ENCODE measurements around the gene WDR70.
"Not testable (repeated sequence)": the region's sequence is repeated elsewhere in the genome, so short reads cannot be mapped to it uniquely, and the experiment has no call there.

WDR70 gene

GRCh38 chr5:37570597-37570996, 191.5 kb downstream of the WDR70 start:
- no peak for DNase-seq (ENCODE audit: low read depth)

GRCh38 chr5:37571985-37572384, 192.9 kb downstream of the WDR70 start:
- DNase-seq (ENCODE audit: low read depth): no peak

GRCh38 chr5:37575541-37576489, 196.7 kb downstream of the WDR70 start:
- no peak for DNase-seq (ENCODE audit: low read depth)

GRCh38 chr5:37576552-37576951, 197.4 kb downstream of the WDR70 start:
- DNase-seq (ENCODE audit: low read depth): no peak

GRCh38 chr5:37578176-37578575, 199.1 kb downstream of the WDR70 start:
- DNase-seq (ENCODE audit: low read depth): no peak

- no peak for DNase-seq (ENCODE audit: low read depth)
These were observed 201.0 kb downstream of the WDR70 start for GRCh38 chr5:37580106-37580505.

- no peak for DNase-seq (ENCODE audit: low read depth)
These were observed 203.1 kb downstream of the WDR70 start for GRCh38 chr5:37582202-37582601.

GRCh38 chr5:37593292-37593691, 214.2 kb downstream of the WDR70 start:
- not testable (repeated sequence) for DNase-seq (ENCODE audit: low read depth)

- DNase-seq (ENCODE audit: low read depth): not testable (repeated sequence)
These were observed 215.7 kb downstream of the WDR70 start for GRCh38 chr5:37594864-37595263.

- no peak for DNase-seq (ENCODE audit: low read depth)
These were observed 219.6 kb downstream of the WDR70 start for GRCh38 chr5:37598733-37599132.

- no peak for DNase-seq (ENCODE audit: low read depth)
These were observed 222.0 kb downstream of the WDR70 start for GRCh38 chr5:37601163-37601562.

GRCh38 chr5:37603072-37603471, 224.0 kb downstream of the WDR70 start:
- no peak for DNase-seq (ENCODE audit: low read depth)

GRCh38 chr5:37604290-37604689, 225.2 kb downstream of the WDR70 start:
- DNase-seq (ENCODE audit: low read depth): no peak

GRCh38 chr5:37606148-37606547, 227.0 kb downstream of the WDR70 start:
- DNase-seq (ENCODE audit: low read depth): no peak

GRCh38 chr5:37606632-37607248, 227.6 kb downstream of the WDR70 start:
- DNase-seq (ENCODE audit: low read depth): no peak

GRCh38 chr5:37615184-37615583, 236.1 kb downstream of the WDR70 start:
- no peak for DNase-seq (ENCODE audit: low read depth)

- no peak for DNase-seq (ENCODE audit: low read depth)
These were observed 240.2 kb downstream of the WDR70 start for GRCh38 chr5:37619353-37619752.

GRCh38 chr5:37622354-37622753, 243.2 kb downstream of the WDR70 start:
- DNase-seq (ENCODE audit: low read depth): not testable (repeated sequence)

GRCh38 chr5:37626266-37626665, 247.1 kb downstream of the WDR70 start:
- no peak for DNase-seq (ENCODE audit: low read depth)

GRCh38 chr5:37628876-37629275, 249.8 kb downstream of the WDR70 start:
- no peak for DNase-seq (ENCODE audit: low read depth)

GRCh38 chr5:37631939-37632338, 252.8 kb downstream of the WDR70 start:
- DNase-seq (ENCODE audit: low read depth): no peak

GRCh38 chr5:37637165-37637845, 258.2 kb downstream of the WDR70 start:
- no peak for DNase-seq (ENCODE audit: low read depth)

GRCh38 chr5:37638897-37639296, 259.8 kb downstream of the WDR70 start:
- no peak for DNase-seq (ENCODE audit: low read depth)
